Activated B cell treated with CpG ODN at 0.5 μM for 24 hours (primary cell): ENCODE results near the gene SNX30. TPM values are rescaled to one million over a fixed set of nuclear protein-coding genes. Genes with fewer than 3 reads are reported as not detected.

Experiments used
- ATAC-seq: fragments of 200-7000 bp; cut with Tn5 transposase; one replicate; pipeline ENCODE4 v1.10.0; 2021; ENCODE audit warnings: low read depth, mild to moderate bottlenecking, moderate library complexity
- CTCF ChIA-PET: fragments of 350-600 bp; sonication (Branson Sonifier 250); formaldehyde crosslinking; loops from one replicate; lab custom pipeline; 2021; ENCODE audit warnings: antibody characterized with exemption; lab: Charles Lee
- POLR2A ChIA-PET: fragments of 350-600 bp; sonication (Branson Sonifier 250); formaldehyde crosslinking; loops from one replicate; lab custom pipeline; 2021; ENCODE audit warnings: antibody characterized with exemption; lab: Charles Lee
- DNase-seq: peaks from one replicate; pipeline ENCODE4 v3.0.0; 2022
- H3K27ac Mint-ChIP-seq: one replicate; pipeline ENCODE4 v1.8.0; 2020; ENCODE audit warnings: mixed read lengths
- H3K27me3 Mint-ChIP-seq: one replicate; pipeline ENCODE4 v1.8.0; 2021; ENCODE audit warnings: mixed read lengths
- H3K36me3 Mint-ChIP-seq: one replicate; pipeline ENCODE4 v1.8.0; 2021; ENCODE audit warnings: low read depth, mixed read lengths
- H3K4me1 Mint-ChIP-seq: one replicate; pipeline ENCODE4 v1.8.0; 2021; ENCODE audit warnings: mixed read lengths
- H3K4me3 Mint-ChIP-seq: one replicate; pipeline ENCODE4 v1.8.0; 2020; ENCODE audit warnings: mild to moderate bottlenecking, mixed read lengths
- H3K9me3 Mint-ChIP-seq: one replicate; pipeline ENCODE4 v1.8.0; 2020; ENCODE audit warnings: mixed read lengths
- intact Hi-C: fragments of 100-400 bp; cut with micrococcal nuclease; formaldehyde crosslinking; loops from one replicate; pipeline ENCODE4 v1.15.1; 2024
- total RNA-seq: library from RNA; stranded (reverse); gene quantifications from 2 replicates; pipeline ENCODE4 v1.2.3, GENCODE V29; 2022
- TF ChIP-seq, protein P1 (sequence below): fragments of 200-600 bp; IDR thresholded peaks from one replicate; pipeline ENCODE4 v1.8.0; 2022; ENCODE audit warnings: antibody characterized with exemption, mild to moderate bottlenecking

Gene SNX30
- 6.1 and 6.5 TPM in 2 replicates for total RNA-seq

- DNase-seq (peak; percentile 90), ATAC-seq (peak; percentile 90)
- H3K36me3 Mint-ChIP-seq = peaks cover 3% of the 10 kb centered on the region
- POLR2A ChIA-PET = interaction anchor here (0.5 to 1.6 kb wide), 5 partner anchors 24 to 371 kb away, joined by 3 to 12 read pairs (median 4); partner anchors contain the start of genes HSDL2, INIP and KIAA1958
- TF ChIP-seq, protein P1, sequence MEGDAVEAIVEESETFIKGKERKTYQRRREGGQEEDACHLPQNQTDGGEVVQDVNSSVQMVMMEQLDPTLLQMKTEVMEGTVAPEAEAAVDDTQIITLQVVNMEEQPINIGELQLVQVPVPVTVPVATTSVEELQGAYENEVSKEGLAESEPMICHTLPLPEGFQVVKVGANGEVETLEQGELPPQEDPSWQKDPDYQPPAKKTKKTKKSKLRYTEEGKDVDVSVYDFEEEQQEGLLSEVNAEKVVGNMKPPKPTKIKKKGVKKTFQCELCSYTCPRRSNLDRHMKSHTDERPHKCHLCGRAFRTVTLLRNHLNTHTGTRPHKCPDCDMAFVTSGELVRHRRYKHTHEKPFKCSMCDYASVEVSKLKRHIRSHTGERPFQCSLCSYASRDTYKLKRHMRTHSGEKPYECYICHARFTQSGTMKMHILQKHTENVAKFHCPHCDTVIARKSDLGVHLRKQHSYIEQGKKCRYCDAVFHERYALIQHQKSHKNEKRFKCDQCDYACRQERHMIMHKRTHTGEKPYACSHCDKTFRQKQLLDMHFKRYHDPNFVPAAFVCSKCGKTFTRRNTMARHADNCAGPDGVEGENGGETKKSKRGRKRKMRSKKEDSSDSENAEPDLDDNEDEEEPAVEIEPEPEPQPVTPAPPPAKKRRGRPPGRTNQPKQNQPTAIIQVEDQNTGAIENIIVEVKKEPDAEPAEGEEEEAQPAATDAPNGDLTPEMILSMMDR = no peak
- CTCF ChIA-PET = interaction anchor here (0.8 to 1.1 kb wide), 2 partner anchors 32 to 43 kb away, joined by 3 to 4 read pairs; partner anchors contain the start of gene INIP
- H3K9me3 Mint-ChIP-seq = no peaks in the 10 kb centered on the region
- H3K4me3 Mint-ChIP-seq = peak within 1 kb of the TSS; percentile 93
- intact Hi-C loops = loop anchor here (1.0 to 2.0 kb wide), 8 partner anchors 25 to 853 kb away; partner anchors contain the start of genes INIP and PTBP3
- no peaks in the 10 kb centered on the region for H3K27me3 Mint-ChIP-seq
- peak within 1 kb of the TSS; percentile 94 for H3K27ac Mint-ChIP-seq
- peaks cover 42% of the 10 kb centered on the region for H3K4me1 Mint-ChIP-seq
These were observed at the start of gene SNX30 for GRCh38 chr9:112750016-112750763. Gene SNX30 (plus strand): TSS chr9:112750760. CDS start chr9:112751002, 242 bp downstream.

GRCh38 chr9:112703304-112703703 lies 47.3 kb upstream of the SNX30 start:
- Mint-ChIP-seq H3K9me3 (no peaks in the 10 kb centered on the region), H3K36me3 (peaks cover 44% of the 10 kb centered on the region), H3K4me3 (no peak overlapping the region), H3K4me1 (peaks cover 3% of the 10 kb centered on the region), H3K27ac (no peak overlapping the region), H3K27me3 (no peaks in the 10 kb centered on the region)
- ChIA-PET POLR2A (no interaction called here), CTCF (no interaction called here)
- DNase-seq = no peak
- TF ChIP-seq, protein P1 = no peak
- ATAC-seq = no peak
- intact Hi-C loops = no loop called here

DNA sequence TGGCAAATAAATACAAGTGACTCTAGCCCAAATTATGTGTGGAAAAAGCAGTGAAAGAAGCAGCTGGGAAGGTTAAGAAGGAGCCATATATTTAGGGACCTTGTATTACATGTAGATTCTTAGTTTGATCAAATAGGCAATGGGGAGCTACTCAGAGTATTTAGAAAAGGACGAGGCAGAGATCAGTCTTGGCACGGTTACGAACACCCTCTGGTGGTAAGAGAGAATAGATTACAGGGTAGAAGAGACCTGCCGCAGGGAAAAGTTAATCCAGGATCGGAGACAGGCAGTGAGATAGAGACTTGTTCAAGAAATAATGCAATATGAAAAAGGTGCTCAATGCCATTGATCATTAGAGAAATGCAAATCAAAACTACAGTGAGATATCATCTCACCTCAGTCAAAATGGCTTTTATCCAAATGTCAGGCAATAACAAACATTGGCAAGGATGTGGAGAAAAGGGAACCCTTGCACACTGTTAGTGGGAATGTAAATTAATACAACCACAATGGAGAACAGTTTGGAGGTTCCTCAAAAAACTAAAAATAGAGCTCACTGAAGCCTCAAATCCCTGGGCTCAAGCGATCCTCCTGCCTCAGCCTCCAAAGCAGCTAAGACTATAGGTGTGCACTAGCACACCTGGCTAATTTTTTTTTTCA lies 44.7 kb upstream of the SNX30 start:
- H3K36me3 Mint-ChIP-seq = peaks cover 55% of the 10 kb centered on the region
- TF ChIP-seq, protein P1 = no peak
- intact Hi-C loops = no loop called here
- POLR2A ChIA-PET = no interaction called here
- peaks cover 3% of the 10 kb centered on the region for H3K4me1 Mint-ChIP-seq
- H3K4me3 Mint-ChIP-seq = no peak overlapping the region
- no peak for ATAC-seq
- H3K9me3 Mint-ChIP-seq = no peaks in the 10 kb centered on the region
- H3K27ac Mint-ChIP-seq = no peak overlapping the region
- no peak for DNase-seq
- H3K27me3 Mint-ChIP-seq = no peaks in the 10 kb centered on the region
- CTCF ChIA-PET = interaction anchor here (1.8 kb wide), 1 partner anchor 114 kb away, joined by 4 read pairs; no protein-coding TSS in a partner anchor

- peaks cover 42% of the 10 kb centered on the region for H3K36me3 Mint-ChIP-seq
- no peaks in the 10 kb centered on the region for H3K9me3 Mint-ChIP-seq
- CTCF ChIA-PET = interaction anchor here (1.1 to 1.3 kb wide), 2 partner anchors 81 to 109 kb away, joined by 3 to 6 read pairs; no protein-coding TSS in a partner anchor
- H3K27me3 Mint-ChIP-seq = no peaks in the 10 kb centered on the region
- H3K4me3 Mint-ChIP-seq = no peak overlapping the region
- DNase-seq (no peak), ATAC-seq (no peak)
- H3K4me1 Mint-ChIP-seq = peaks cover 4% of the 10 kb centered on the region
- H3K27ac Mint-ChIP-seq = no peak overlapping the region
- TF ChIP-seq, protein P1 = no peak
- intact Hi-C loops = loop anchor here (10.0 kb wide), 2 partner anchors 266 to 616 kb away; no protein-coding TSS in a partner anchor
- POLR2A ChIA-PET = no interaction called here
These were observed 39.4 kb upstream of the SNX30 start for GRCh38 chr9:112711050-112711689.
